A549 (cell line): ENCODE results near the gene SYCN.

ENCODE experiments used
- CTCF ChIP-seq: fragments of >200 bp; sonication (Bioruptor Twin); formaldehyde crosslinking; IDR thresholded peaks from 3 replicates; pipeline ENCODE4 v1.5.1; 2016
- JUN ChIP-seq, 2 experiments: fragments of >200 bp; sonication (Bioruptor Twin); formaldehyde crosslinking; IDR thresholded peaks; 2 replicates in 1 of 2; 3 replicates in 1 of 2; pipeline ENCODE4 v1.6.1; 2016 to 2017
- NFE2L2 ChIP-seq: fragments of 150-350 bp; conservative IDR thresholded peaks from 2 replicates; pipeline ENCODE4 v1.6.1; 2014; ENCODE audit warnings: low read length

GRCh38 chr19:39187552-39187943, 16.5 kb downstream of the SYCN start:
- TF ChIP-seq CTCF = peak; percentile 21; the same call in 2 of the 3 replicates
- TF ChIP-seq NFE2L2 = no peak
- TF ChIP-seq JUN (IDR thresholded peaks at IDR 0.05) = no peak; a peak in 1 of 5 replicates
